Stomach (tissue), 4 donors: Measurements from ENCODE around the gene FOXS1.

Experiments
- EP300 ChIP-seq: sonication (generic); formaldehyde crosslinking; IDR thresholded peaks from one replicate; pipeline ENCODE4 v1.6.1; 2017; ENCODE audit warnings: antibody characterized with exemption
- POLR2A ChIP-seq, 4 donors: fragments of 450-650 bp; IDR thresholded peaks; one replicate each; pipeline ENCODE4 v1.6.1; 2016; ENCODE audit warnings: antibody characterized with exemption in 4 of 4, control low read depth in 2 of 4, mild to moderate bottlenecking in 1 of 4, moderate library complexity in 1 of 4
- POLR2AphosphoS5 ChIP-seq, 3 donors: sonication (generic); formaldehyde crosslinking; IDR thresholded peaks; one replicate each; pipeline ENCODE4 v1.6.1; 2016; ENCODE audit warnings: antibody characterized with exemption in 3 of 3
- TF ChIP-seq, protein P1 (sequence below), 7 experiments: fragments of 450-650 bp in 4 of 7; fragments of 200-600 bp in 3 of 7; sonication (generic) in 3 of 7; IDR thresholded peaks; one replicate each; pipeline ENCODE4 v1.5.1; 2016 to 2019; ENCODE audit warnings: antibody characterized with exemption in 7 of 7, control low read depth in 2 of 7, mild to moderate bottlenecking in 1 of 7

DNA sequence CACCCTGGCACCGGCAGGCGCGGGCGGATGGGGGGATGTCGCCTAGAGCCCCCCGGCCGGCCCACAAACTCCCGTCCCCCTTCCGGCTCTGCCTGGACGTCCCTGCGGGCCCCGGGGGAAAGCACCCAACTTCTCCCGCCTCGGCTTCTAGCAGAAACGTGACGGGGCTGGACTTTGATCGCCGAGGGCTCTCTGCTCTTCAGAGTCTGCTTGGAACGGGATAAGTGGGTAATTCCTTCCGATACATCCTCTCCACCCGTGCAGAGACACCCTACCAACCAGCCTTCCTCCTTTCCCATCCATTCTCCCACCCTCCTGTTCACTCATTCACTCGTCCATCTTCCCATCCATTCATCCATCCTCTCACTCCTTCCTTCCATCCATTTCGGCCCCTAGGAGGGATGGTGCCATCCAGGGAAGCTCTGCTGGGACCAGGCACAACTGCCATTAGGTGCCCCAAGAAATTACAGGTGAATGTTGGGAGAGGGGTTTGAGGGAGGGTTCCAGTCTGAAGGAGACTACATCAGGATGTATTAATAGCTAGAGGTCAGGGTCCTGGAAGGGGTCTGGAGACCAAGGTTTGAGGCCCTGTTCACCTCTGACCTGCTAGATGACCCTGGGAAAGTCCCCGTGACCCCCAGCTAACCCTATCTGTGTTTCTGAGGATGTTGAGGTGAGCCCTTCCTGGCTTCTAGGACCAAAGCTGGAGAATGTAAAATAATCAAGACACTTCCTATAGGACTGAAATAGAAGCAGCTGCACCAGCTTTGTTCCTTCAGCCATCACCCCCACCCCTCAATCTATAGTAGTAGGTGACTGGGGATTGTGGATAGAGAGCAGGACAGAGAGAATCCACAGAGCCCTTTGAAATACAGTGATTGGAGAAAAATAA lies 25.6 kb upstream of the FOXS1 start:
- no peak for TF ChIP-seq POLR2A (IDR thresholded peaks at IDR 0.05)
- no peak for TF ChIP-seq POLR2AphosphoS5 (IDR thresholded peaks at IDR 0.05)
- TF ChIP-seq, protein P1, sequence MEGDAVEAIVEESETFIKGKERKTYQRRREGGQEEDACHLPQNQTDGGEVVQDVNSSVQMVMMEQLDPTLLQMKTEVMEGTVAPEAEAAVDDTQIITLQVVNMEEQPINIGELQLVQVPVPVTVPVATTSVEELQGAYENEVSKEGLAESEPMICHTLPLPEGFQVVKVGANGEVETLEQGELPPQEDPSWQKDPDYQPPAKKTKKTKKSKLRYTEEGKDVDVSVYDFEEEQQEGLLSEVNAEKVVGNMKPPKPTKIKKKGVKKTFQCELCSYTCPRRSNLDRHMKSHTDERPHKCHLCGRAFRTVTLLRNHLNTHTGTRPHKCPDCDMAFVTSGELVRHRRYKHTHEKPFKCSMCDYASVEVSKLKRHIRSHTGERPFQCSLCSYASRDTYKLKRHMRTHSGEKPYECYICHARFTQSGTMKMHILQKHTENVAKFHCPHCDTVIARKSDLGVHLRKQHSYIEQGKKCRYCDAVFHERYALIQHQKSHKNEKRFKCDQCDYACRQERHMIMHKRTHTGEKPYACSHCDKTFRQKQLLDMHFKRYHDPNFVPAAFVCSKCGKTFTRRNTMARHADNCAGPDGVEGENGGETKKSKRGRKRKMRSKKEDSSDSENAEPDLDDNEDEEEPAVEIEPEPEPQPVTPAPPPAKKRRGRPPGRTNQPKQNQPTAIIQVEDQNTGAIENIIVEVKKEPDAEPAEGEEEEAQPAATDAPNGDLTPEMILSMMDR (IDR thresholded peaks at IDR 0.05): no peak
- no peak for TF ChIP-seq EP300
